ENCODE data around the gene ALKBH5.
A peak's percentile ranks its signal among the peaks of the same experiment; 100 is the strongest.

ALKBH5 gene

GRCh38 chr17:18248300-18248731 lies 64.7 kb downstream of the ALKBH5 start:
- DNase-seq = peak; percentile 82

GRCh38 chr17:18248811-18249210 lies 65.2 kb downstream of the ALKBH5 start:
- no peak for DNase-seq

DNA sequence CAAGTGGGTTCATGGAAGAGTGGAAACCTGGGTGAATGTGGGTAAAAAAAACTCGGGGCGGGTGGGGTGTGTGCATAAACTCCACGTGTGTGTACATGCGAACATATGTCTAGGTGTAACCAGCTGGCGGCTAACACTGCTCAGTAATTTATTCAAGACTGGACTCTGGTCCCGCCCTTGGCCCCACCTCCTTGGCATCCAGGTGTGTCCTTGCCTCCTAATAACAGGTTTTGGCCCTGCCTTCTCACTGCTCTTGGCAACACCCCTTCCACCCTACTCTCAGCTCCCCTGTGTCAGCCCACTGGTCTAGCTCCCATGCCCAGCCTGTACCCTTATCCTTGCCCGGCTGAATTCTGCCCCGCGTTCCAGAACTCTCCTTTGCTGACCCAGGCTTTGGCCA lies 66.6 kb downstream of the ALKBH5 start:
- no peak for DNase-seq

GRCh38 chr17:18250708-18251107 lies 67.1 kb downstream of the ALKBH5 start:
- DNase-seq = no peak

GRCh38 chr17:18251204-18251603 lies 67.6 kb downstream of the ALKBH5 start:
- no peak for DNase-seq

GRCh38 chr17:18252160-18252559 lies 68.5 kb downstream of the ALKBH5 start:
- no peak for DNase-seq

- no peak for DNase-seq
Measured at GRCh38 chr17:18253187-18253884, 69.7 kb downstream of the ALKBH5 start.

GRCh38 chr17:18253947-18254821 lies 70.6 kb downstream of the ALKBH5 start:
- DNase-seq = no peak

DNA sequence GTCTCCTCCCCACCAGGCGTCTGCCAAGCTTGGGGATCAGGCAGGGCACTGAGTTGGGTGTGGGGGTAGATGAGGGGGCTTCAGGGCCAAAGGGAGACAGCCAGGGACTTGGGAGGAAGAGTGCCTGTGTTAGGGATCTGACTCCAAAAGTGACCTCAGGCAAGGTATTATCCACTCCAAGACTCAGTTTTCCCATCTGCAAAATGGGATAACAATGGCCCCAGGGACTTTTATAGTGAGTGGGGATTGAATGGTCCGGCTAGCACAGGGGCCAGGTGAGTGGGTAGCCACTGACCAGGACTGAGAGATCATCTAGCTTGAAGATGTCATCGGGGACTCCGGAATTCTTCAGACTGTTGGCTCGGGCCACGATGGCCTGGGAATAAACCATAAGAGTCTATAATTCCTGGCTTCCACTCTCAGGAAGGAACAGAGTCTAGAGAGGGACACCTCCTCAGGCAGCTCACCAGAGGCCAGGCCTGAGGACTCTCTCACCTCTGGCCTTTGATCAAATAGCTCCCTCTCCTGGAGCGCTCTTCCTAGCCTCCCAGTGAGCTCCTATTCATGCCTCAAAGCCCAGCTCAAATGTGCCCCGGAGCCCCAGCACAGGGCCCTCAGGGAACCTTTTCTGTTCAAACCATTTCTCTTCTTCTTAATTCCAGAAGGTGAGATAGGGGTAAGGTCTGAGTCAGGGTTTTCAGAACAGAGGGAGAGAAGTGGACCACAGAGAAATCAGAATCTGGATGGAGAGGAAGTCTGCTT lies 71.4 kb downstream of the ALKBH5 start:
- no peak for DNase-seq

GRCh38 chr17:18256351-18256750 lies 72.7 kb downstream of the ALKBH5 start:
- DNase-seq = no peak

- no peak for DNase-seq
Measured at GRCh38 chr17:18256776-18257175, 73.1 kb downstream of the ALKBH5 start.

DNA sequence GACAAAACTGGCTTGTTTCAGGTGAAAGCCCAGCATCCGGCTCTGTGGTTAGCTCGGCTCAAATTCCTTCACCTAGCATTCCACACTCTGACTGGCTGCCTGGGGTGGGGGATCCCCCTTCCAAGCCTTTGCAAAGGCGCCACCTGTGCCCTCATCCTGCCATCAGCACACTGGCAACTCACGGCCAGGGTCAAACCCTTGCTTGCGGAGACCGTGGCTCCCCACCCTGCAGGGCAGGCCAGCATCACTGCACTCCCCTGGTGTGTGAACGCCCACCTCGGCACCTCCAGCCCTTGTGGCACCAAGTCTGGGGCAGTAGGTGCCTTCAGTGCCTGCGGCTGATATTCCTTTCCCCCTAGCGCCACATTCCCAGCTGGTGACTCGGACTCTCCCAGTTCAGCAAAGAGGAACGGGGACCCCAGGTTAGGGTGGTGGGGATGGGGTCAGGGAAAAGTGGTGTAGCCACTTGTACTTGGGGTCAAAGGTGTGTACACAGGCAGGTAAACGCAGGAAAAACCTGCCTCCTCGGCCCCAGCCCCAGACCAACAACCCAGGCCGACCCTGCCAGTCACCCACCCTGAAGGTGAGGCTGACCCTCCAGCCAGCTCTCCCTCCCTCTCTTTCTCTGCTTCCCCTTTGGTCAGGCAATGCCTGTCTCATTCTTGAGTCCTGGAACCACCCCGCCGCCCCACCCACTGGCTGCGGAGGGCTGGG lies 73.8 kb downstream of the ALKBH5 start:
- DNase-seq = peak; percentile 78

- peak; percentile 78 for DNase-seq
Measured at GRCh38 chr17:18257982-18258355, 74.3 kb downstream of the ALKBH5 start.

DNA sequence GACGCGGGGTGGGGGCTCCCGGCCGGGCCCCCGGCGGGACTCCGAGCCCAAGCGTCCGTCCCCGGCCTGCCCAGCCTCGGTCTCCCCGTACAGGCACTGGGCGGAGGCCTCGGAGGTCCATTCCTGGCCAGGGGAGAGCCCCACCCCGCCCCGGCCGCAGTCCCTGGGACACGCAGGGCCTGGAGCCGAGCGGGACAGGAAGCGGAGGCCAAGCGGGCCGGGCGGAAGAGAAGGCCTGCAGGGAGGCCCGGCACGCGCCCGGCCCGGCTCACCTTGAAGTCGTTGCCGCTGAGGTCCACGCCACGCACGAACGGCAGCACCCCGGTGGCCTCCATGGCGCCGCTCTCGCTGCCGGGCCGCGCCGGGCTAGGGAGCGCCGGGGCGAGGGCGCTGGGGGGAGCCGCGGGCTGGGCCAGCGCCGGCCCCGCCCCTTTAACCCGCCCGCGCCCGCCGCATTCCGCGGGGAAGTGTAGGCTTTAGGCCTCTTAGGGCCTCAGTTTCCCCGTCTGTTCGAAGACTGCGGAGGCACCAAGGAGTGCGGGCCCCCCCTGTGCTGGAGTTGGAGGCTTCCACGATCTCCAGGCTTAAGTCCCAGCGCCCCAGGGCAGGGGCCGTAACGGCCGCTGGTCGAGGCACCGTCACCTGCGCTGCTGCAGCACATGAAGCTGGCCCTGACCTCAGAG lies 74.9 kb downstream of the ALKBH5 start, which contains the start of gene FLII:
Gene FLII (minus strand): TSS at position 383 of the 683 bp plus-strand sequence. CDS start 48 bp downstream, at position 335.
- peak; percentile 59 for DNase-seq
